Fibroblast of skin of right quadriceps (primary cell): ENCODE results near the gene MIB1.
A peak's percentile ranks its signal among the peaks of the same experiment; 100 is the strongest.
"Not testable (repeated sequence)": the region's sequence is repeated elsewhere in the genome, so short reads cannot be mapped to it uniquely, and the experiment has no call there.

Experiments
- DNase-seq: peaks from one replicate; pipeline ENCODE4 v3.0.0-alpha.2; 2013

The MIB1 gene

GRCh38 chr18:21740538-21741311 lies at the start of gene MIB1:
TSS of gene MIB1 (plus strand) at chr18:21740792. CDS start at chr18:21741584, 792 bp downstream.
- peak; percentile 98 for DNase-seq

DNA sequence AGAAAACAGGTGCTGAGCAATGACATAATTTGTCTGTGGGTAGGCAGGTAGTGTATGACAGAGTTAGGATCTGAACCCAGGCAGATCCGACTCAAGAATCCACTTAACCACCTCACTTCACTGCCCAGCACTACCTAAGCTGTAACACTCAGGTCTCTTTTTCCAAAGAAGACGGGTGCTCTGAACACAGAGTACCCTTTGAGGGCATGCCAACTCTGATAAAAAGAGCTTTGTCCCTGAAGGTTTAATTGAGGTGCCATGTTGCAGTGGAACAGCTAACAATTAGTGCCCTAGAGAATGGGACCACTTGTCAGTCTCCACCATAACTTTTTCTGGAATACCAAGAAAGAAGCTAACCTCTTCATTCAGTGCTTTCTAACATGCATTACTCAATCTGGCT lies 47.3 kb upstream of the MIB1 start:
- DNase-seq, result no peak

GRCh38 chr18:21700528-21701075 lies 40.0 kb upstream of the MIB1 start:
- DNase-seq, result no peak

DNA sequence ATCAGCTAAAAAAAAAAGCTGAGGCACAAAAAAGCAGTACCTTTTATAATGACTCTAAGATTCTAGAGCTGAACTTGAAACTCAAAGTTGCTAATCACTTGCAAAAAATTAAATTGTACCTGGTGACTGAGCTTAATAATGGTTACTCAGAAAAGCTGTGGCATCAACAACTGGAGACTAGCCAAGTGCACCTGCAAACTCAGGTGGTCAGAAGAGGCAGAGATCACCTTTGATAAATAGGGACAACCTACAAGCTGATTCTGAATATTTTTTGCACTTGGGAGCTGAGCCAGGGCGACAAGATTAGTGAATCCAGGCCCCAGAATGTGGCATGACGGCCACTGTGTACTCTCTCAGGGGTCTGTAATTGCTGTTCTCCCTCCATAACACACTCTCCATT lies 39.0 kb upstream of the MIB1 start:
- no peak for DNase-seq

DNA sequence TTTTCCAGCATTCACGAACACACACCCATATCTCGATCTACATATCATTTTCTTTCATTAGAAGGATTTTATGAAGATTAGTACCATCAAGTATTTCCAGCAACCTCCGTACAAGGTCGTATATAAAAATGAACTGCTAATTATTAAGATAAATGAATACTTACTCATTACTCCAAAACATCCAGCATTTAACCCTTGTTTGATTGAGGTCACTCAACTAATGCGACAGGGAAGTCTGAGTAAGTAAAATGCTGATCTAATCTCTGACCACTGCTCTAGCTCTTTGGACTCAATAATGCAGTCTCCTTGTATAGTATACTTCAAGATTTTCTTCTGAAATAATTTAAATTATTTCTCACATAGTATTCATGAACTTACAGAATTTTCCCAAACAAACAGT lies 38.0 kb upstream of the MIB1 start:
- no peak for DNase-seq

- no peak for DNase-seq
Measured at GRCh38 chr18:21703241-21703820, 37.3 kb upstream of the MIB1 start.

DNA sequence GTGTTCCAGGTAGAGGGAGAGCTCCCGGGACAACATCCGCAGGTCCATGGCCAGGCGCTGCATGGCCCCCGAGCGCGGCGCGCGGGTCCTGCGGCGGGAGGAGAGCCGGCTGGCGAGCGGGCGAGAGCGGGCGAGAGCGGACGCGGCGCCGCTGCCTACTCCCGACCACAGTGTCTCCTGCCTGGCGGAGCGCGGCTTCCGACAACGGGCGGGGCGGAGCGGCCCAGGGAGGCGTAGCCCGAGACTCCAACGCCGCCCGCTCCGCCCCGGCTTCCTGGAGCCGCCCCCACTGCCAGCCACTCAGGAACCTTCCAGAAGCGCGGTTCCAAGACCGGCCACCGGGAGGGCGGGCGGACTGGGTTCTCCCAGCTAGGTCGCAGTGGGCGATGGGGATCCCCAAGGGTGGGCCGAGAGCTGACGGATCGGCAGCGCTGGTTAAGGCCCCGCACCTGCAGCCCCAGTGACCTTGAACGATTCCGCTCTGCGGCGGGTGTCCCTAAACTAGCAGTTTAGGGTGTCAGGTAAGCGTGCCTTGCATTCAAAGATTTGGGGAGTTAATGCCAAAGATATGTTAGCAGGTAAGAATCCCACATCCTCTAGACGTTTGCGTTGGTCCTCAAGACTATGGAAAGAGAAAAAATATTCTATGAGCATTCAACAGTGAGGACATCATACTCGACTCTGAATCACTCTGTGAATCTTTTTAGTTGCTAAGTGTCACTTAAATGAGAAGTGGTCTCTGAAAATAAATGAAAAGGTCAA lies 35.8 kb upstream of the MIB1 start, which contains the start of gene ABHD3:
TSS of gene ABHD3 (minus strand) at position 172 of the 762 bp plus-strand sequence. CDS start at position 63, 109 bp downstream.
- peak; percentile 88 for DNase-seq

DNA sequence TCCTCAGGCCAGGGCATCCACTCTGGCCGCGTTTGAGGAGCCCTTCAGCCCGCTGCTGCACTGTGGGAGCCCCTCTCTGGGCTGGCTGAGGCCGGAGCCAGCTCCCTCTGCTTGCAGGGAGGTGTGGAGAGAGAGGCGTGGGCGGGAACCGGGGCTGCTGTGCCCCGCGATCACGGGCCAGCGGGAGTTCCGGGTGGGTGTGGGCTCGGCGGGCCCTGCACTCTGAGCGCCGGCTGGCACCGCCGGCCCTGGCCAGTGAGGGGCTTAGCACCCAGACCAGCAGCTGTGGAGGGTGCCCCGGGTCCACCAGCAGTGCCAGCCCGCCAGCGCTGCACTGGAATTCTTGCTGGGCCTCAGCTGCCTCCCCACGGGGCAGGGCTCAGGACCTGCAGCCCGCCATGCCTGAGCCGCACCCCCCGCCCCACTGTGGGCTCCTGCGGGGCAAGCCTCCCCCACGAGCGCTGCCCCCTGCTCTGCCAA lies 34.2 kb upstream of the MIB1 start:
- DNase-seq, result no peak

GRCh38 chr18:21707130-21707529 lies 33.5 kb upstream of the MIB1 start:
- not testable (repeated sequence) for DNase-seq

DNA sequence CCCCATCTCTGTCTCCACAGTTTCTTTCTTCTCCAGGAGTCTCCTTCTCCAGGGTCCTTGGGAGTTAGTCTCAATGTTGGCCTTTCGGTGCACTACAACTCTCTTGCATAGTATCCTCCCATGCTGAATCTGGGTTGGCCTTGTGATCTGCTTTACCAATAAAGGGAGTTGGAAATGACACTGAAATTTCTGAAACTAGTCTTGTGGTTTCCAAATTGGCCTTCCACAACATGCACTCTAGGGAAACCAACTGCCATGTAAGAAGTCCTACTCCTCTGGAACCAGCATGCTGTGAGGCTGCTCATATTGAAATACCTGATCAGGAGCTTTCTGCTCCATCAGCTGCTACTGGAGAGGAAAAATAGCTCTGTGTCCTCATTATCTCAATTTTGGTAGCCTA lies 26.1 kb upstream of the MIB1 start:
- no peak for DNase-seq

DNA sequence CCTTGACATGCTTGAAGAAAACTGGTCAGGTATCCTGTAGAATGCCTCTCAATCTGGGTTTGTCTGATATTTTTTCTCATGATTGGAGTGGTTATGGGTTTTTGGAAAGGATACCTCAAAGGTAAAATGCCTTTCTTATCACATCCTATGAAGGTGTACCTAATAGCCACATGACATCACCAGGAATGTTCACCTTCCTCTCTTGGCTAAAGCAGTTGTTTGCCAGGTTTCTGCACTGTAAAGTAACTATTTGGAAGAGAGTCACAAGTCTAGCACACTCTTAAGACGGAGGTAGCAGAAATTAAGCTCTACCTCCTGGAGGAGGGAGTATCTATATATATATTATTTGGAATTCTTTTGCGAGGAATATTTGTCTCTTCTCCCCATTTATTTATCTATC lies 17.9 kb upstream of the MIB1 start:
- DNase-seq, result no peak

DNA sequence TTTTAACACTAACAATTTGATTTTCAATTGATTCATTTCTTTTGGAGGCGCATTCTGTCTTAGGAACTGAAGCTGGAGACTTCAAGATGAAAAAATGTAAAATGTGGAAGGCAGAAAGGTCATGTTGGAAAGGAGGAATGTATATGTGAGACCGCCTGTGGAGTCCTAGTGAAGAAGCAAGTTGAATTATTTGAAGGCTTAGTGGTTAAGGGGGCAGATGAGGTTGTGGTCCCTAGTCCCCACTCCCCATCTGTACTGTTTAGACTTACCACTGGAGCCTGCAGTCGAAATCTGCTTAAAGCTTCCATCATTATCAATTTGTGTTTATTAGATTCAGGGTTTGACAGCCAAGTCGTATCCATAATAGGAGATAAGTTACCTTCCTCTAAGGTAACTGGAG lies 15.4 kb upstream of the MIB1 start:
- DNase-seq, result no peak

DNA sequence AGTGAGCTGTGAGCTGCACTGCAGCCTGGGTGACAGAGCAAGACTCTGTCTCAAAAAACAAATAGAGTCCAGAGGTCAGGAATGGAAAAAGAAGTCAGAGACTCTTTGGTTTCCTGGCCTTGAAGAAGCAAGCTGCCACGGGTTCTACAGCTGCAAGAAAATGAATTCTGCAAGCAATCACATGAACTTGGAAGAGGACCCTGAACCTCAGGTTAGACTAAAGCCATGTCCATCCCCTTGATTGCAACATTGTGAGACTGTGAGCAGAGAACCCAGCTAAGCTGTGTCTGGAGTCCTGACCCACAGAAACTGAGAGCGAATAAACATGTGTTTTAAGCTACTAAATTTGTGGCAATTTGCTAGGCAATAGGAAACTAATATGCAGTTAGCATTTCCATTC lies 12.9 kb upstream of the MIB1 start:
- DNase-seq, result no peak

GRCh38 chr18:21733011-21733410 lies 7.6 kb upstream of the MIB1 start:
- DNase-seq, result no peak

GRCh38 chr18:21735452-21736015 lies 5.1 kb upstream of the MIB1 start:
- no peak for DNase-seq

DNA sequence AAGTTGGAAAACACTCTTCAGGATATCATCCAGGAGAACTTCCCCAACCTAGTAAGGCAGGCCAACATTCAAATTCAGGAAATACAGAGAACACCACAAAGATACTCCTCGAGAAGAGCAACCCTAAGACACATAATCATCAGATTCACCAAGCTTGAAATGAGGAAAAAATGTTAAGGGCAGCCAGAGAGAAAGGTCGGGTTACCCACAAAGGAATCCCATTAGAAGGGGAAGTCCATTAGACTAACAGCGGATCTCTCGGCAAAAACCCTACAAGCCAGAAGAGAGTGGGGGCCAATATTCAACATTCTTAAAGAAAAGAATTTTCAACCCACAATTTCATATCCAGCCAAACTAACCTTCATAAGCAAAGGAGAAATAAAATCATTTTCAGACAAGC lies 3.7 kb upstream of the MIB1 start:
- DNase-seq, result not testable (repeated sequence)

GRCh38 chr18:21739604-21740537 lies 721 bp upstream of the MIB1 start:
- no peak for DNase-seq

GRCh38 chr18:21741312-21741561 lies 645 bp downstream of the MIB1 start:
- no peak for DNase-seq

DNA sequence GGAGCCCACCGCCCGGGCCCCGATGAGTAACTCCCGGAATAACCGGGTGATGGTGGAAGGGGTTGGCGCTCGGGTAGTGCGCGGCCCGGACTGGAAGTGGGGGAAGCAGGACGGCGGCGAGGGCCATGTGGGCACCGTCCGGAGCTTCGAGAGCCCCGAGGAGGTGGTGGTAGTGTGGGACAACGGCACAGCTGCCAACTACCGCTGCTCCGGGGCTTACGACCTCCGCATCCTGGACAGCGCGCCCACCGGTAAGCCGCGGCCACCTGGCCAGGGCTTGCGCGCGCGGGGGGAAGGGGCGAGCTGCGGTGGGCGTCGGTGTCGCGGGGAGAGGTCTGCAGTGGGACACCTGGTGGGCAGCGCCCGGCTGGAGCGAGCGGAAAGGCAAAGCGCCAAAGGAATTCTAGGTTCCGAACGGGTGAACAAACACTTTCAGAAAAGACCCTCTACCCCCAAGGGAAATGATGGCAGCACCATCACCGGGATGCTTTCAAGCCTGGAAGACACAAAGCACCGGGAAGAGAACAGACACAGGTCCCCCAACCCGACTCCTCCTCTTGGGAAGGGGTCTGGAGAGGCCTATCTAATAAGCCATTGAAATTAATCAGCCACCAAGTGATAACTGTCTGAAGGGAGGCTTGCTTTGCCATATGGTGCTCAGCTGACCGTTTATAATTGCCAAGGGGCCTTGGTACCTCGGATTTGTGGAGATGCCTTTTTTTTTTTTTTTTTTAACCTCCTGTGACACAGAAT lies 1.1 kb downstream of the MIB1 start:
- DNase-seq, result peak; percentile 8

DNA sequence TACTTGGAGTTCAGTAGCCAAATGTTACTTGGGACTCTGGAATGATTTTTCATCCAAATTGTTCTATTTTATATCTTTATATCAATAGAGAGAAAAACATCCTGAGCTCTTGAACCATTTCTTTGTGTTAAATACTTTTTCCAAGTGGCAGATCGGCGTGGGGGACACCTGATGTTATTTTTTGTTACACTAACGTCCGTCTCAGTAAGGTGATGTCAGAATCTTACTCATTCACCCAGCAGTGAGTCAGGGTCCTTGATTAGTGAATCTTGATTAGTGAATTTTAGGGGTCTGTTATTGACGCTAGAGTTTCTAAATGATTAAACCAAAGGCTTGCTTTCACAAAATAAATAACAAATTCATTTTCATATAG lies 1.7 kb downstream of the MIB1 start:
- no peak for DNase-seq

DNA sequence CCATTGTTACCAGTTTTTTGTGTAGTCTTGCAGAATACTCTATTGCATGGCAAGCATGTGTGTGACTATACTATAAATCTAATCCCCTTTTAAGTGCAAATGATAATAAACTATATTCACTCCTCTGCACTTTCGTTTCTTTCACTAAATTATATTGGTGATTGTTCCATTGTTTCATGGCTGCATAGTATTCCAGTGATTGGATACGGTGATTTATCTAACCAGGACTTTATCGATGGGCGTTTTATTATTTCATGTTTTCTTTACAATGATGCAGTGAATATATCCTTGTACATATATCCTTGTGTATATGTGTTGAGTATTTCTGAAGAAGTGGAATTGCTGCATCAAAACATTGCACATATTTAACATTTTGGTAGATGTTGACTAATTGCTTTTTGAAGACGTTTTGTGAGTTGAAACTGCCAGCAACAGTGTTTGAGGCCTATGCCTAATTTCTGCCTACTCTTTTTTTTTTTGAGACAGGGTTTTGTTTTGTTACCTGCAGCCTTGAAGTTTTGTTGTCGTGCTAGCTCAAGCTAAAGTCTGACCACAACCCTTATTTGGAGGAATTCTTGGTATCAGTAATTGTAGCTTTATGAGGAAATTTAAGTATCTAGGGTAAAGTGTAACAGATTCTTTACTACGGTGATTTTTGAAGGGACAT lies 2.7 kb downstream of the MIB1 start:
- DNase-seq, result no peak
